Stimulated activated CD8-positive, alpha-beta memory T cell treated with anti-CD3 and anti-CD28 coated beads, Interleukin-4, amount 100 ng/mL, for 48 hours (primary cell): ENCODE measurements around the gene ZBTB39.
"Not testable (repeated sequence)": the region's sequence is repeated elsewhere in the genome, so short reads cannot be mapped to it uniquely, and the experiment has no call there.

Experiments used
- DNase-seq: peaks from one replicate; pipeline ENCODE4 v3.0.0-alpha.2; 2020

ZBTB39 gene

GRCh38 chr12:56978397-56979138 lies 27.8 kb downstream of the ZBTB39 start:
- DNase-seq, result no peak

- not testable (repeated sequence) for DNase-seq
These were observed 29.0 kb downstream of the ZBTB39 start for GRCh38 chr12:56977361-56977760.

- DNase-seq, result not testable (repeated sequence)
These were observed 32.1 kb downstream of the ZBTB39 start for GRCh38 chr12:56974224-56974623.

GRCh38 chr12:56968910-56969309 lies 37.4 kb downstream of the ZBTB39 start:
- DNase-seq, result not testable (repeated sequence)

- not testable (repeated sequence) for DNase-seq
These were observed 40.2 kb downstream of the ZBTB39 start for GRCh38 chr12:56965997-56966642.

GRCh38 chr12:56965124-56965523 lies 41.2 kb downstream of the ZBTB39 start:
- DNase-seq, result not testable (repeated sequence)

GRCh38 chr12:56963557-56963956 lies 42.8 kb downstream of the ZBTB39 start:
- not testable (repeated sequence) for DNase-seq

- DNase-seq, result not testable (repeated sequence)
These were observed 44.1 kb downstream of the ZBTB39 start for GRCh38 chr12:56962247-56962646.

- no peak for DNase-seq
These were observed 47.9 kb downstream of the ZBTB39 start for GRCh38 chr12:56958422-56958821.

- DNase-seq, result no peak
These were observed 48.9 kb downstream of the ZBTB39 start, which contains the start of gene RDH16 for GRCh38 chr12:56957229-56958052. Gene RDH16, minus strand, starts transcription at chr12:56957608. Its CDS starts 146 bp downstream, at chr12:56957462.

- DNase-seq, result no peak
These were observed 50.6 kb downstream of the ZBTB39 start for GRCh38 chr12:56955631-56956256.

- DNase-seq, result no peak
These were observed 51.4 kb downstream of the ZBTB39 start for GRCh38 chr12:56954958-56955355.

- DNase-seq, result no peak
These were observed 52.0 kb downstream of the ZBTB39 start for GRCh38 chr12:56954057-56954957.

- DNase-seq, result no peak
These were observed 53.0 kb downstream of the ZBTB39 start for GRCh38 chr12:56953314-56953713.

- no peak for DNase-seq
These were observed 54.6 kb downstream of the ZBTB39 start for GRCh38 chr12:56951582-56952339.

GRCh38 chr12:56948881-56949280 lies 57.5 kb downstream of the ZBTB39 start:
- DNase-seq, result no peak
